T-helper 2 cell (primary cell): ENCODE results near the gene AKR1C1.
A peak's percentile ranks its signal among the peaks of the same experiment; 100 is the strongest.
"Not testable (repeated sequence)": the region's sequence is repeated elsewhere in the genome, so short reads cannot be mapped to it uniquely, and the experiment has no call there.

ENCODE experiments used
- DNase-seq, 5 experiments: peaks; one replicate each; pipeline versions ENCODE4 v3.0.0 to v3.0.0-alpha.2; 2012 to 2022

Gene AKR1C1

DNA sequence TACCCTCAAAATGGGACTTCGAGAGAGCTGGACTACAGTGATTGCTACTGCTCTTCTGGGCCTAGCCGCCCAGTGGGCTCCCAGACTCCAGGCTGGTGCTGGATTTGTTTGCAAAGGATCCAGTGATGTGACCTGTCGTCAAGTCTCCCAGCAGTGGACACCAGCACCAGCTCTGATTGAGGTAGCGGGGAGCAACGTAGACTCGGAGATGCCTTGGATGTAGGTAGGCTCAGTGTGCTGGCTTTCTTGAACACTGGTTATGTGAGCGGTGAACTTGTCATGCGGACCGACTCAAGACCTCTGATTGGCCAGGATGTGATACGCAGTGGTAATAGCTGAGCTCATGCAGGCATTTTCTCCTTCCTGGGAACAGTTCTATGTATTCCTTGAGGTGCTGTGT lies 21.0 kb downstream of the AKR1C1 start:
- no peak for DNase-seq

- DNase-seq = no peak
Observed at GRCh38 chr10:4984971-4985594, 21.9 kb downstream of the AKR1C1 start.

GRCh38 chr10:4988000-4988641 lies 24.9 kb downstream of the AKR1C1 start:
- DNase-seq = not testable (repeated sequence)

DNA sequence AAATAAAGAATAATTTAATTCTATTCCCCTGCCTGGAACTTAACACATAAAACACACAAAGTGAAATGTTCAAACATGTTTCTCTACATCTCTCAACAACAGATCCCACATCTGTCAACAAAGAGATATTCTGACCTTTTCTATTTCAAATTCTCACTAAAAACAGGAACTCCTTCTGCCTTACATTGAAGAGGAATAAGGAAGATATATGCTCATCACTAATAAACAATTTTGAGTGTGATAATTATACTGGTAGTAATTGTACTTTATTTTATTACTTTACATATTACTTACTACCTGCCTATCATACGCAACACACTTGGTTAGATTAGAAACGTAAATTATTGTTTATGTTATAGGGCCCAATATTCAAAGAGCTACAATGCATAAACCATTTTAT lies 27.0 kb downstream of the AKR1C1 start:
- no peak for DNase-seq

GRCh38 chr10:4991463-4991862 lies 28.2 kb downstream of the AKR1C1 start:
- not testable (repeated sequence) for DNase-seq

GRCh38 chr10:4992564-4992963 lies 29.3 kb downstream of the AKR1C1 start:
- not testable (repeated sequence) for DNase-seq

- DNase-seq = not testable (repeated sequence)
Observed at GRCh38 chr10:4994260-4994659, 31.0 kb downstream of the AKR1C1 start.

DNA sequence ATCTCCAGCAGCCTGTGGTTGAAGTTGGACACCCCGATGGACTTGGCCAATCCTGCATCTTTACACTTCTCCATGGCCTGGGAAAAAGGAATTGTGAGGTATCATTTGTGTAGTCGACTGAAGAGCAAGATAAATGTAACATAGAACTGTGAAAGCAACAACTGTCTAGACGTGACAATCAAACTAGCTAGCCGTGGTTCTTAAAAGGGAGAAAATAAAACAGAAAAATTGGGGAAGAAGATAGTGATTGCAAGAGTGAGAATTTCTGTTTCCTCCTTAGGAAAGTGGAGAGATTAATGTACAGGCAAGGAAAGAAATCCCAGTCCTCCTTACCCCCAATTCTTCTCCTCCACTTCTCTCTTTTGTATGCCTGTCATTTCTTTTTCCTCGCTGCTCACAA lies 35.5 kb downstream of the AKR1C1 start:
- no peak for DNase-seq

DNA sequence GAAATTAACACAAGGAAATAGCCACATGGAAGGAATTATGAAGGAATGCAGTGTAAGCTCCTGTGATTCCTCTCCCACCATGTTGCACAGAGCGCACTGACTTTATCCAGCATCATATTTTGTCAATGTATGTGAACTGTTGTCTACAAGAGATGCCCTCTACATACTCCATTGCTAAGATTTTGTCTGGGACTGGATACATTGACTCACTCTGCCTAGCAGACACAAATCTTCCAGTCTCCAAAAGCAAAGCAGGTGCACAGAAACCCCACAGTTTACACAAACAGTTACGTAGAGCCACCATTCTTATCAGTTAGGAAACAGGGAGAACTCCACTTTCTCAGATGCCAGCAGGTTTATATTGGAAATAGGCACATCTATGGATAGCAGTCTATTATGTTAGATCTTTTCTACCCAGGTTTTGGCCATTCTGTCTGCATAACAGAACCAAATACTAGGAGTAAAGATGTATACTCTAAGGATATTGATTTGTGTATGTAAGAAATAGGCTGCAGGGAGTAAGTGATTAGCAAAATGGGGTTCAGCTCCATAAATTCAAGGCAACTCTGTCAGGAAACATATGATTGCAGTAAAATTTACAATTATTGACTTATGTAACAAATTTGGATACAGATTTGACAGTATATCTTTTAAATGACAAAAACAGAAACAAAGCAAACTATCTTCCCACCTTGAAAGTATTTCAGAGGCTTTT lies 39.0 kb downstream of the AKR1C1 start:
- DNase-seq = no peak

GRCh38 chr10:5003127-5004029 lies 40.2 kb downstream of the AKR1C1 start, which contains the start of gene AKR1C2:
Gene AKR1C2 (minus strand): TSS chr10:5003857. CDS start chr10:5003835, 22 bp downstream.
- not testable (repeated sequence) for DNase-seq

DNA sequence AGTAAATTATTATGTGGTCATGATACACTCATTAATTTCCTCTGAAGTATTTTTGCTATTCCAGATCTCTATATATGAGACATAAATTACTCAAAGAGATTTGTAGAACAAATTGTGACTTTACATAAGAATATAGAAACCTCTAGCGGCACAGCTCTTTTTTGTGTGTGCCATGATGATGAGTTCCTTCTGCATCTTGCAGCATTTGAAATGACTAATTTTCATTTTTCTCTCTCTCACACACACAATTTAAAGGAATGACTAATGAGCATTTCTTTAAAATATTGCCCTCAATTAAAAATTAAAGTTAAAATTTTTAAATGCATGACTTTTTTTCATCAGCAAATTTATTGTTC lies 40.8 kb downstream of the AKR1C1 start:
- DNase-seq = not testable (repeated sequence)

DNA sequence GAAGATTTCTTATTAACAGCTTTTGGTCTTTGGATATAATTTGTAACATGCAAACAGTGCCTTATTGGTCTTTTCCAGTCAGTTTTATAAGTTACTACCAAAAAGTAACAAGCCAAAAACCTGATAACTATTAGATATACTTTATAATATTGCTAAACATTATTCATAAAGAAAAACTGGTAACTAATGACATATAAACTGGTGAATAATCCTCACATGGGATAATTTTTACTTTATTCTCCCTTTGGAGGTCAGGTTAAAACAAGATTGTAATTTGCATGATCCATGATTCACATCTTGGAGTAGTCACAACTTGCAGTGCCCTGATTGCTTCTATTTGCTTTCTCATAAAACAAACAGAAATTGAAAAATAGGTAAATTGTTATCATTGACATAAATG lies 41.3 kb downstream of the AKR1C1 start:
- DNase-seq = not testable (repeated sequence)

- DNase-seq = not testable (repeated sequence)
Observed at GRCh38 chr10:5008857-5009548, 45.8 kb downstream of the AKR1C1 start.

GRCh38 chr10:5010043-5010442 lies 46.8 kb downstream of the AKR1C1 start:
- not testable (repeated sequence) for DNase-seq

DNA sequence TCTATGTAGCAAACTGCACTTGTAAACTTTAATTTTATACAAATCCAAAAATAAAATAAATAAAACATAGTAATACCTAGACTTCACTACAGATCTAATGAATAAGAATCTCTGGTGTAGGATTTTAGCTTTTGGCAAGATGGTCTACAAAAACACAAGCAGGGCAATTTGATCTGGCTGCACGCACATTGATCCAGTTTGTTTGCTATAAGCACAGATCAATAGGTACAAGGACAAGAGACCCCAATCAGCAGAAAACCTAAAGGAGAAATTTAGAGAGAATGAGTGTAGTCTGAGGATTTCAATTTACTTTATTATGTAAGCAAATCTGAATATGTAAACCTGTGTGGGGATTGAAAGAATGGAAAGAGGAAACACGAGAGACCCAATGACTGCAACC lies 48.2 kb downstream of the AKR1C1 start:
- not testable (repeated sequence) for DNase-seq

DNA sequence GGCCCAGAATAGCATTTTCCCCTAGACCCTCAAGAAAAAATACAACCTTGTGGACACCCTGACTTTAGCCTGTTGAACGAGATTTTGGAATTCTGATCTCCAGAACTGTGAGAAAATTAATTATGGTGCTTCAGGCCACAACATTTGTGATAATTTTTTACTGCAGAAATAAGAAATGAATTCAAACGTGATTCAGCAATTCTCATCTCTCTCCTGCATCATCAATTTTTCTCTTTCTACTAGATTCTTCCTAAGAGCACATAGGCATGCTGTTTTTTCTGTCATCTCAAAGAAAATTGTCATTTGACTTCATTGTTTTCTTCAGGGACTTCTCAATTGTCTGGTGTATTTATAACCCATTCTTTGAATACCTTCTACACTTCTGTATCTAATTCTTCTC lies 49.4 kb downstream of the AKR1C1 start:
- no peak for DNase-seq

- DNase-seq = no peak
Observed at GRCh38 chr10:5013385-5013784, 50.2 kb downstream of the AKR1C1 start.

DNA sequence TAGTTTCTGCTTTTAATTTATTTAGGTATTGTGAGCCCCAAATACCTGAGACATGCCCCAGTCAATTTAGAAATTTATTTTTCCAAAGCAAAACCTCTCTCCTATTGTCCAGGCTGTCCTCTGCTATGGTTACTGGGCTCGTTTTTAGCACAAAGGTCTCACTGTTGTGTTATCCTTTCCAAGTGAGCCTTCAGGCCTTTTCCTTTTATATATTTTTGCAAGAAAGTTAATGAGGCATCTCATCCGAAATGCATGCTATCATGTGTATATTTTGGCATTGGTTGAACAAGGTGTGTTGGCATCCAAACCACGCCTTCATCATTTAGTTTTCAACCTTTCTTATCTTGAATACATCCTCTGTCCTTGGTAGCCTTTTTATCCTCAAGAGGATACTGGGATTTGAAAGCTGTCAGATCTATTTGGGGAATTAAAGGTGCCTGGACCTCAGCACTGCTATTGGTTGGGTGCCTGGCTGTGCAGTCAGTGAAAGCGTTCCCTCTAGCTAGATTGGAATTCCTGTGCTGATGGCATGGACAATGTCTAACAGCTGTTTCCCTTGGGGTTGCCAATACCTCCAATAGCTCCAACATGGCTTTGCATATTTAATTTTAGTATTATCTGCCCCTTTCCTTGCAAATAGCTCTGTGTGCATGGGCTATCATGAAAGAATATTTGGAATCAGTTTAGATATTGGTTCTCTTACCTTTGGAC lies 51.1 kb downstream of the AKR1C1 start:
- not testable (repeated sequence) for DNase-seq

GRCh38 chr10:5014936-5015335 lies 51.7 kb downstream of the AKR1C1 start:
- DNase-seq = peak in 1 of 5 experiments; percentile 11

GRCh38 chr10:5018134-5018533 lies 54.9 kb downstream of the AKR1C1 start:
- DNase-seq = no peak

- not testable (repeated sequence) for DNase-seq
Observed at GRCh38 chr10:5018671-5019277, 55.6 kb downstream of the AKR1C1 start.
